Endothelial cell of umbilical vein (primary cell): ENCODE measurements around the gene RPS18. TPM values are rescaled to one million over a fixed set of nuclear protein-coding genes. Genes with fewer than 3 reads are reported as not detected.

Source experiments
- BruUV-seq: library from RNA; stranded (reverse); fragments of 400-500 nt; replicated peaks from 2 replicates; lab custom pipeline; 2021; lab: Mats Ljungman, UMichigan
- CTCF ChIA-PET: fragments of 300-600, 350-600 bp; sonication (Branson Sonifier 250); formaldehyde crosslinking; loops from one replicate; lab custom pipeline; 2021; ENCODE audit warnings: antibody characterized with exemption, inconsistent platforms; lab: Charles Lee
- POLR2A ChIA-PET: fragments of 300-600, 350-600 bp; sonication (Branson Sonifier 250); formaldehyde crosslinking; loops from one replicate; lab custom pipeline; 2021; ENCODE audit warnings: antibody characterized with exemption, inconsistent platforms; lab: Charles Lee
- DNase-seq: peaks from one replicate; pipeline ENCODE4 v3.0.0-alpha.2; 2011; ENCODE audit warnings: low read depth, low spot score
- FAIRE-seq: peaks from 2 replicates; lab custom pipeline; 2011; peaks lifted over from hg19 to GRCh38; lab: Jason Lieb, UNC
- H2AFZ ChIP-seq: 2 replicates; pipeline ENCODE4 v1.6.0; 2012; ENCODE audit warnings: low read depth, low read length, control low read depth, inconsistent platforms
- H3K27ac ChIP-seq: 2 replicates; pipeline ENCODE4 v1.5.1; 2011; ENCODE audit warnings: low read depth, mild to moderate bottlenecking, control low read depth, low read length, moderate library complexity; ENCODE audit not compliant: insufficient read depth
- H3K27me3 ChIP-seq, 2 experiments: 2 replicates each; pipeline versions ENCODE4 v1.6.0 to v1.6.1; 2011; ENCODE audit warnings: low read length in 2 of 2, mixed read lengths in 1 of 2; ENCODE audit not compliant: control insufficient read depth in 2 of 2, insufficient read depth in 2 of 2
- H3K36me3 ChIP-seq, 2 experiments: 2 replicates in 1 of 2; 3 replicates in 1 of 2; pipeline ENCODE4 v1.5.1; 2011; ENCODE audit warnings: low read length in 2 of 2, mild to moderate bottlenecking in 1 of 2, moderate library complexity in 1 of 2; ENCODE audit not compliant: control insufficient read depth in 2 of 2, insufficient read depth in 2 of 2; ENCODE audit errors: extremely low read depth in 1 of 2
- H3K4me1 ChIP-seq: 3 replicates; pipeline ENCODE4 v1.5.1; 2011; ENCODE audit warnings: mild to moderate bottlenecking, low read length; ENCODE audit not compliant: control insufficient read depth, insufficient read depth; ENCODE audit errors: extremely low read depth
- H3K4me2 ChIP-seq: 2 replicates; pipeline ENCODE4 v1.6.1; 2011; ENCODE audit warnings: low read length, control low read depth, mixed read lengths; ENCODE audit not compliant: insufficient read depth
- H3K4me3 ChIP-seq, 3 experiments: fragments of 200-600 bp in 1 of 3; sonication (generic), shearing (Covaris generic) in 1 of 3; replicated peaks in 1 of 3; 2 replicates each; pipeline ENCODE4 v1.5.1; 2011 to 2016; ENCODE audit warnings: control low read depth in 3 of 3, low read length in 3 of 3, mild to moderate bottlenecking in 2 of 3, inconsistent platforms in 1 of 3, low read depth in 1 of 3, moderate library complexity in 1 of 3; ENCODE audit not compliant: insufficient read depth in 1 of 3
- H3K79me2 ChIP-seq: 2 replicates; pipeline ENCODE4 v1.6.0; 2012; ENCODE audit warnings: low read length, inconsistent platforms; ENCODE audit not compliant: control insufficient read depth, insufficient read depth
- H3K9ac ChIP-seq: replicated peaks from 2 replicates; pipeline ENCODE3; 2011; ENCODE audit warnings: low read length, control low read depth; ENCODE audit not compliant: insufficient read depth; ENCODE audit errors: extremely low read depth
- H3K9me1 ChIP-seq: replicated peaks from 3 replicates; pipeline ENCODE4 v1.6.0; 2011; ENCODE audit warnings: mild to moderate bottlenecking, low read length; ENCODE audit not compliant: control insufficient read depth, insufficient read depth; ENCODE audit errors: extremely low read depth
- H3K9me3 ChIP-seq: replicated peaks from 2 replicates; pipeline ENCODE4 v1.5.1; 2012; ENCODE audit warnings: low read length, inconsistent platforms; ENCODE audit not compliant: control insufficient read depth, insufficient read depth
- H4K20me1 ChIP-seq: replicated peaks from 2 replicates; pipeline ENCODE3; 2011; ENCODE audit warnings: mild to moderate bottlenecking, low read length; ENCODE audit not compliant: control insufficient read depth, insufficient read depth; ENCODE audit errors: extremely low read depth
- CTCF ChIP-seq, 2 donors: IDR thresholded peaks; 1 replicate in 1 of 2; 2 replicates in 1 of 2; pipeline ENCODE4 v1.5.1; 2011; ENCODE audit warnings: low read length in 2 of 2, mild to moderate bottlenecking in 2 of 2, moderate library complexity in 2 of 2, control low read depth in 1 of 2, inconsistent platforms in 1 of 2, low read depth in 1 of 2; ENCODE audit not compliant: insufficient read depth in 1 of 2; ENCODE audit errors: extremely low read depth in 1 of 2
- EZH2 ChIP-seq: IDR thresholded peaks from 2 replicates; pipeline ENCODE4 v1.6.1; 2012; ENCODE audit warnings: borderline replicate concordance, low read depth, mild to moderate bottlenecking, moderate library complexity, low read length, inconsistent platforms; ENCODE audit not compliant: severe bottlenecking
- FOS ChIP-seq: IDR thresholded peaks from 2 replicates; pipeline ENCODE4 v1.6.1; 2011; ENCODE audit warnings: mild to moderate bottlenecking, low read length, moderate library complexity, borderline replicate concordance; ENCODE audit not compliant: insufficient read depth
- GATA2 ChIP-seq: IDR thresholded peaks from 2 replicates; pipeline ENCODE4 v1.7.0; 2011; ENCODE audit warnings: low read depth, mild to moderate bottlenecking, moderate library complexity, mixed read lengths, low read length; ENCODE audit not compliant: insufficient read length, insufficient read depth
- JUN ChIP-seq: IDR thresholded peaks from 2 replicates; pipeline ENCODE4 v1.6.1; 2011; ENCODE audit warnings: borderline replicate concordance, low read depth; ENCODE audit not compliant: insufficient read length, insufficient read depth
- MAX ChIP-seq: IDR thresholded peaks from 2 replicates; pipeline ENCODE4 v1.6.1; 2011; ENCODE audit not compliant: insufficient read depth, insufficient read length
- MYC ChIP-seq: IDR thresholded peaks from one replicate; pipeline ENCODE4 v1.6.1; 2011; ENCODE audit warnings: mild to moderate bottlenecking, low read depth, low read length
- POLR2A ChIP-seq: IDR thresholded peaks from 2 replicates; pipeline ENCODE4 v1.6.1; 2012; ENCODE audit warnings: low read depth, mild to moderate bottlenecking, control low read depth, low read length
- POLR2AphosphoS5 ChIP-seq: IDR thresholded peaks from 2 replicates; pipeline ENCODE4 v1.6.1; 2012; ENCODE audit warnings: low read depth, mild to moderate bottlenecking, control low read depth, low read length, moderate library complexity; ENCODE audit not compliant: insufficient read depth
- dilution Hi-C: fragments of 300-500 bp; cut with MboI; formaldehyde crosslinking; loops from one replicate; pipeline ENCODE4 v1.15.0; 2019; ENCODE audit warnings: low sequenced_read_pairs; ENCODE audit not compliant: extremely low pct_ligation_motif_present
- intact Hi-C: fragments of 100-400 bp; cut with micrococcal nuclease; formaldehyde crosslinking; loops from one replicate; pipeline ENCODE4 v1.10.0; 2022
- polyA plus RNA-seq, 4 experiments: library from polyadenylated mRNA; depleted of rRNA in 3 of 4; stranded (reverse) in 3 of 4; unstranded in 1 of 4; fragments of >200 nt; gene quantifications; 2 replicates each; pipeline versions ENCODE4 v1.2.1 to v1.2.3, GENCODE V29; 2011 to 2012; ENCODE audit warnings: missing spikeins in 1 of 4
- total RNA-seq: library from RNA; stranded (reverse); gene quantifications from 2 replicates; pipeline ENCODE4 v1.2.3, GENCODE V29; 2021

The RPS18 gene
- total and polyA plus RNA-seq, 2 donors (not counting 3 experiments of a cell fraction or from before 2014, with no cell fraction given): 2,336 to 5,541 TPM

GRCh38 chr6:33313105-33313708 is 41.3 kb downstream of the RPS18 start:
- Histone ChIP-seq H3K27ac (peak overlapping the region; percentile 48), H3K79me2 (peaks cover 14% of the 10 kb centered on the region), H4K20me1 (no peaks in the 10 kb centered on the region), H3K4me1 (peaks cover 18% of the 10 kb centered on the region), H3K27me3 (no peaks in the 10 kb centered on the region), H3K36me3 (no peaks in the 10 kb centered on the region), H3K4me3 (peak overlapping the region; percentile 37 to 96 (median 65)), H3K4me2 (peak overlapping the region; percentile 92), H3K9me1 (no peaks in the 10 kb centered on the region), H2AFZ (peak overlapping the region; percentile 25), H3K9me3 (no peaks in the 10 kb centered on the region), H3K9ac (peak overlapping the region; percentile 69)
- FAIRE-seq (no peak), DNase-seq (peak; percentile 49)
- dilution Hi-C loops (no loop called here), intact Hi-C loops (loop anchor here (2.0 to 10.0 kb wide), 3 partner anchors 36 to 262 kb away; partner anchors contain the start of genes B3GALT4, HSD17B8, RXRB and SLC39A7)
- no peak for TF ChIP-seq EZH2
- TF ChIP-seq CTCF (IDR thresholded peaks at IDR 0.05; ENCODE audit: extremely low read depth in 1 of 2, insufficient read depth in 1 of 2, low read depth in 1 of 2, low read length in 2 of 2): peak in 1 of 2 donors; percentile 1
- no peak for TF ChIP-seq GATA2
- TF ChIP-seq POLR2AphosphoS5: peak; percentile 51
- no peak for TF ChIP-seq MAX
- no peak for TF ChIP-seq MYC
- TF ChIP-seq JUN: no peak
- no peak for TF ChIP-seq FOS
- TF ChIP-seq POLR2A: no peak
- ChIA-PET CTCF (interaction anchor here (0.8 to 2.6 kb wide), 4 partner anchors 12 to 36 kb away, joined by 5 to 19 read pairs (median 8); partner anchors contain the start of genes B3GALT4 and RGL2), POLR2A (no interaction called here)
- no TSS peak for BruUV-seq
